ENCODE measurements around the gene PPP1R18.
"Not testable (repeated sequence)": the region's sequence is repeated elsewhere in the genome, so short reads cannot be mapped to it uniquely, and the experiment has no call there.

The PPP1R18 gene

GRCh38 chr6:30688569-30688968, 2.1 kb upstream of the PPP1R18 start:
- DNase-seq: no peak

- no peak for DNase-seq
Observed at GRCh38 chr6:30687659-30688431, 1.4 kb upstream of the PPP1R18 start.

GRCh38 chr6:30686908-30687658, 638 bp upstream of the PPP1R18 start:
- DNase-seq: peak; percentile 66

- no peak for DNase-seq
Observed at GRCh38 chr6:30685157-30686008, 1.1 kb downstream of the PPP1R18 start.

GRCh38 chr6:30684386-30685156, 1.9 kb downstream of the PPP1R18 start:
- no peak for DNase-seq

GRCh38 chr6:30683980-30684338, 2.5 kb downstream of the PPP1R18 start:
- no peak for DNase-seq

GRCh38 chr6:30683183-30683979, 3.1 kb downstream of the PPP1R18 start:
- no peak for DNase-seq

GRCh38 chr6:30682143-30683117, 4.0 kb downstream of the PPP1R18 start:
- DNase-seq: peak; percentile 78

- DNase-seq: no peak
Observed at GRCh38 chr6:30681766-30682142, 4.7 kb downstream of the PPP1R18 start.

GRCh38 chr6:30679765-30680535, 6.5 kb downstream of the PPP1R18 start:
- DNase-seq: no peak

GRCh38 chr6:30678964-30679726, 7.3 kb downstream of the PPP1R18 start:
- DNase-seq: peak; percentile 88

GRCh38 chr6:30676660-30677285, 9.7 kb downstream of the PPP1R18 start:
- no peak for DNase-seq

GRCh38 chr6:30672445-30673253, 13.8 kb downstream of the PPP1R18 start, which contains the start of gene DHX16:
TSS of gene DHX16 (minus strand) at chr6:30673006. CDS start at chr6:30672841, 165 bp downstream.
- DNase-seq: peak; percentile 85

GRCh38 chr6:30670760-30671527, 15.5 kb downstream of the PPP1R18 start:
- DNase-seq: no peak

- DNase-seq: not testable (repeated sequence)
Observed at GRCh38 chr6:30666300-30666699, 20.1 kb downstream of the PPP1R18 start.

GRCh38 chr6:30664994-30665767, 21.3 kb downstream of the PPP1R18 start:
- no peak for DNase-seq

All from activated T-cell treated with anti-CD3 and anti-CD28 coated beads for 4 hours (primary cell).